Measurements from ENCODE around the gene KIF14. TPM values are rescaled to one million over a fixed set of nuclear protein-coding genes. Genes with fewer than 3 reads are reported as not detected.
"Not testable (repeated sequence)": the region's sequence is repeated elsewhere in the genome, so short reads cannot be mapped to it uniquely, and the experiment has no call there.

KIF14 gene
- polyA plus RNA-seq, 12 donors: 2.3 to 5.7 (median 4.1) TPM; not detected in 1

DNA sequence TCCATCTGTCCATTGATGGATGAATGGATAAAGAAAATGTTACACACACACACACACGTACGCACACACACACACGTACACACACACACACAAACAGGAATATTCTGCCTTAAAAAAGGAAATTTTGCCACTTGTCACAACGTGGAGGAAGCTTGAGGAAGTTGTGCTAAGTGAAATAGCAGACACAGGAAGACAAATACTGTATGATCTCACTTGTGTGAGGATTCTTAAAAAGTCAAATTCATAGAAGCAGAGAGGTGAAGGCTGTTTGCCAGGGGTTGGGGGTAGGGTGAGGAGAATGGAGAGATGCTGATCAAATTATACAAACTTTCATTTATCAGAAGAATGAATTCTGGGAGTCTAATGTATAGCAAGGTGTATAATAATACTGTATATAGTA is 73.2 kb downstream of the KIF14 start:
- DNase-seq: no peak

DNA sequence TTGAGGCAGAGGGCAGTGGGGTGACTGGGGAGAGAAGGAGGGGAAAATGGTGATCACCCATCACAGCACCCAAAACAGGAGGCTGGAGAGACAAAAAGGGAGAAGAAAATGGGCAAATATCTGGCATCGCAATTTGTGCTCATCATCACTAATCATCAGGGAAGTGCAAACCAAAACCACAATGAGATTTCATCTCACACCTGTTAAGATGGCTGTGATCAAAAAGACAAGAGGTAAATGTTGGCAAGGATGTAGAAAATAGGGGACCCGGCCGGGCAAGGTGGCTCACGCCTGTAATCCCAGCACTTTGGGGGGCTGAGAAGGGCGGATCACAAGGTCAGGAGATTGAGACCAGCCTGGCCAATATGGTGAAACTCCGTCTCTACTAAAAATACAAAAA is 74.0 kb downstream of the KIF14 start:
- DNase-seq: no peak

DNA sequence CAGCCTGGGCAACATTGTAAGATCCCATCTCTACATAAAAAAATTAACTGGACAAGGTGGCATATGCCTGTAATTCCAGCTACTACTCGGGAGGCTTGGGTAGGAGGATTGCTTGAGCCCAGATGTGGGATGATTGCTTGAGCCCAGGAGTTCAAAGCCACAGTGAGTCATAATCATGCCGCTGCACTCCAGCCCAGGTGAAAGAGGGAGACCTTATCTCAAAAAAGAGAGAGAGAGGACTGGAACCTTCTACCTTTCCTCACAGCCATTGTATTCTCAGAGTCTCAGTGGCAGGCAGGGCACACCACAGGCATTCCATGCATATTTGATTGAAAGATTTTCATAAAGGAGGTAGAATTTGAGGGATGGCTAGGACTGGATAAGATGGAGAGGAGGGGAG is 78.4 kb downstream of the KIF14 start:
- DNase-seq: no peak

DNA sequence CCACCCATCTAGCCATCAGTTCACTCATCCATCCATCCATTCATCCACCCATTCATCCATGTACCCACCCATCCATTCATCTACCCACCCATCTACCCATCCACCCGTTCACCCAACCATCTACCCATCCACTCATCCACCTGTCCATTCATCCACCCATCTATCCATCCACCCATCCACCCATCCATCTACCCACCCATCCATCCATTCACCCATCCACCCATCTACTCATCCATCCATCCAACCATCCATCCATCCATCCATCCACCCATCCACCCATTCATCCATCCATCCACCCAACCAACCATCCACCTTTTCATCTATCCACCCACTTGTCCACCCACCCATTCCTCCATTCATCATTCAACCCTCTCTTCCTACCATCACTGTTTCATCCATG is 80.3 kb downstream of the KIF14 start:
- DNase-seq: no peak

DNA sequence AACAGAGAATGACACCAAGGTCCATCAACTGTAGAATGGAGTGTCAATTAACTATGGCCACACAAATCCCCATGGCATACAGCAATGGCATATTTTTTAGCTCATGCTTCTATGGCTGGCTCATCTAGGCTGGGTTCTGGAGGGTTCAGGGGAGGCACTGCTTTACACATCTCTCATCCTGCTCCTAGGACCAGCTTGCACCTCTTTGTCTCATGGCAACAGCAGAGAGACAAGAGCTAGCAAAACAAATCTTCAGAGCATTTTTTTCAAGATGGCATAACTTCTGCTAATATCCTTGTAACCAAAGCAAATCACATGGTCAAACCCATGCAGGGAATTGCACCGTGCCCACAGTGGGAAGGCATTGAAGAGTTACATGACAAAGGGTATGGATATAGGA is 82.4 kb downstream of the KIF14 start:
- no peak for DNase-seq

DNA sequence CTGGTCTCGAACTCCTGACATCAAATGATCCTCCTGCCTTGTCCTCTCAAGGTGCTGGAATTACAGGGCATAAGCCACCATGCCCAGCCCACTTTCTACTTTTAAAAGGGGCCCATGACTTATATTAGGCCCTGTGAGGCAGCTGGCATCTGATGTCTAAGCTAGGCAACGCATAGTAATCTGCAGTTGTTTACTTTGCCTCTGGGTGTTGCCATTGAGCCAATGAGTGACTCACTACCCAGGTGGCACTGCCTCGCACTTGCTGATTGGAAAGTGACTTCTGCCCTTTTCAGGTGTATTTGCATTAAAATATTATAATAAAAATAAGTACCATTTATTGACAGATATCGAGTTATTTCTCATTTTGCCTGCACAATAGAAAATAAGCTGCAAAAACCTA is 84.9 kb downstream of the KIF14 start:
- no peak for DNase-seq

DNA sequence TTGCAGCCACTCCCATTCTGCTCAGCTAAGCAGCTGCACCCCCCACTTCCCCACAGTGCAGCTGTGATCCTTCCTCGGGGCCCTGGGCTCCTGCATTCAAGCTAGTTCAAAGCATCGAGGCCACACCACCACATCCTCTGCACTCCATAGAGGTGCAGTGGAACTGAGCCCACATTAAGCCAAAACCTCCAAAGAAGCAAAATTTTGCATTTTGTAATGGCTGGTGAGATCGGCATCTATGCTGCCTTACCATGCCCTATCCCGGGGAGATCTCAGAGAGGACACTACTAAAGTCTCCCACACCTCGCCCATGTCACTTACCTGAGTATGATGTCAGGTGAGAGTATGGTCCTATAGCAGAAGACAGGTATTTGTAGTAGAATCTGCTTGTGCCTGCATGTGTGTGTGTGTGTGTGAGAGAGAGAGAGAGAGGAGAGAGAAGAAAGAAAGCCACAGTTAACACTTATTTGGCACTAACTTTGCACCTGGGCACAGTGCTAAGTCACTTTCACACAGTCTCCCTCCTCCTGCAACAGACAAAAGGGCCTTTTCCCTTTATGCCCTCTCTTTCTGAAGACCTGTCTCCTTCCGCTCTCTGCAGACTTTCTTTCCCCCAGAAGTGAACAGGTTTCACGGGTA is 89.8 kb downstream of the KIF14 start:
- no peak for DNase-seq

DNA sequence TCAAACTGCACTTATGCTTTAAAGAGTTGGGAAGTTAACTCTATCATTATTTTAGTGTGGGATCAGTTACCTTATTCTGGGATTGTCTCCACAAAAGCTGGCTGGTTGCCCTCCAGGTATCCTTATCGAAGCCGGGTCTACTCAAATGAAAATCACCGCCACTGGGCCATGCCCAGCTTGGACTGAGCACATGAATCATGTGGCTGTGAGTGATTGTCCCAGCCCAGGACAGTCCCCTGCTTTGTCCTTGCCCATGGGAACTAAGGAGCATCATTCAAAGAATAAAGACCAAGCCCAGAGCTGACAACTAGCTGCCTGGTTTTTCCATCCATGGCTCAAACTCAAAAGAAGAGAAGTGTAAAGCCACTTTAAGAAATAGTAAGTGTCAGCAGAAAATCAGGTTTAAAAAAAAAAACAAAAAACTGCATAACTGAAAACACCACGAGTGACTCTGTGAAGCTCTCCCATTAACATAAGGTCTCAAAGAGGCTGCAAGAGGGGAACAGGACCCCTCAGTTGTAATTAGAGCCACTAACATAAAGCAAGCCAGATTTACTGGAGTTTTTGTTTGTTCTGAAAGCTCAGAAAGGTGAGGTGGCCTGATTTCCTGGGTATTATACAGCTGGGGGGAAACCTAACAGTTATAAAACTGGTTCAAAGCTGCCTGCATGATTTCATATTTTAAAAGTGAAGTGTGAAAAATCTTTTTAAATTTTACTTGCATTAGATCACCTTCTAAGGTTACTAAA is 91.5 kb downstream of the KIF14 start:
- DNase-seq: no peak

DNA sequence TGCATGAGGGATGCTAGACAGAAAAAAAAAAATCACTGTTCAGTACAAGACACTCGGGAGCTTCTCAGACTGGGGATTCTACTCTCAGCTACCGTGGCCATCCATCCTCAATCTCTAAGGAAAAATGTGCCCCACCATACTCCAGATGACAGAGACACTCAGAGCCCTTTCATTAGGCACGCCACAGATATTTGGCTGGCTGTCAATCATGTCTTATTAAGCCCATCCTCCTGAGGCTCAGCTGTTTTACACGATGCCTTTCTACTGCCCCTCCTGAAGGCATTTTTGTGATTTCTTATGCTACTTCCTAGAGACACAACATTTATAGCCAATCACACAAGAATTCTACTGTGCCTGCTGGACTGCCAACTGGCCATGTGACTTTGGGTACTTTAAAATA is 92.9 kb downstream of the KIF14 start:
- DNase-seq: no peak

DNA sequence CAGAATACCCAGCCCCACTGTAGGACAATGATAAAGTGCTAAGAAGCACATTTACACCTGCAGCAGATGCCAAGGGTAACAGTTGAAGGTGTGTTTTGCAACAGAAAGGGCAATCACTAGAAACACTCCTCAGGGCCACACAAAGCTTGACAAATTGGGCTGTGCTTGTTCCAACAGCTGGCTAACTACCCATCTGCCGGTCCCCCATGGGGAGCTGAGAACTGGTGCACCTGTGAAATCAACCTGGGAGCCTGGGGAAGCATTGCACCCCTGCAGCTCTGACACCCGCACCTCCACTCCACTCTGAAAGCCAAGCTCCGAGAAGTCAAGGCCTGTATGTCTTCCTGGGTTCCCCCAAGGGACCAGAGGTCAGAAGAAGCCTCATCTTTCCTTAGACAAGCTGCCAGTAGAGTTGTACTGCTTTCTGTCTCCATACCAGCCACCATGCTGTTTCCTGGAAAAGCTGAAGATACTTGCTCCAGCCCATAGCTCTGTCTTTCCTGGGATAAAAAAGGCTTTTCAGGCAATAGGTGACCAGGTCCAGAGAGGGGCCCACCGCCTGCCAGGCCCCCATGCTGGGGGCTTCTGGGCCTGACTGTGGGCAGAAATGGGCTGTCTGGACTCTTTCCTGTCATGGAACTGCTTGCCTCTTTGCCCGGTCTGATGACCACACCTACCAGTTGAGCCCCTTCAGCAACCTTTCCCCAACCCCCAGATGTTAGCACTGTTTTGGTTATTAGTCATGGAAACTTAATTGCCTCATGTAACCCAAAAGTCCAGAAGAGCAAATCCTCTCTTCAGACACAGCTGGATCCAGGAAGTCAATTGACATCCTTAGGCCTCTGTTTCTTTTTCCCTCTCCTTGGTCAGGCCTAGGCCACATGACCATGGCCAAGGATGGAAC is 93.6 kb downstream of the KIF14 start:
- no peak for DNase-seq

DNA sequence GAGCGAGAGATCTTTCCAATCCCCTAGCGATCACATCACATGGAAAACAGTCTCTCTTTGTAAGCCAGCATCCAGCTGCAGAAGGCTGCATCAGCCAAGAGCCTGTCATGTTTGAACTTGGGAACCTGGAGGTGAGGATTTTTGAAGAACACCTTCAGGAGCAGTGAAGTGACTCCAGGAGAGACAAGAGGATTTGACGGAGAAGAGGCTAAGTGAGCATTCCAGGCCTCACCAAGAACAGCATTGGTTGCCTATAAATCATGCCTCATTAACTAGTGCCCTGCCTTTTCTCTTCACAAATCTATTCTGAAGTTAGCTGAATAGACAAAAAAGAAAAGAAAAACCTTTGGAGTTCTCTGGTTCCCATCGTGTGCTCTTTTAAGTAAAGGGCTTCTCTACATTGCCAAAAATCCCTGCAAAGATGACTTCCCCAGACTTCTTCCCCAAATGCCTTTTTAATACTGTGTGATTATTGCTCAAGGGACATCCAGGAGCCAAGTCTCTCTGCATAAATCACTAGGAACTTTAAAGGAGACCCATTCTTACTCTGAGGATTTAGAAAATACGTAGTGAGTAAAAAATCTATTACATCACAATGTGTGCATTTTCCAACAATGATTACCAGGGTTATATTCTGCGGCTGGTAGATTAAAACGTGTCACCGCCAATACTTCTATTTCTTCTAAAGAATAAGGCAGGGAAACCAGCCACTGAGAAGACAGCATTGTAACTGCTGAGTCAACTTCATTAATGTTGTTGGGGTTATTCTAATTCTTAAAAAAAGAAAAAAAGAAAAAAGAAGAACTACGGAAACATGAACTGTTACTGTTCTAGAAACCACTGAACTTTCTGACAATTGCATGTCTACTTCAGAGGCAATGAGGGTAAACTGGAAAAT is 95.2 kb downstream of the KIF14 start:
- DNase-seq: peak; percentile 84

DNA sequence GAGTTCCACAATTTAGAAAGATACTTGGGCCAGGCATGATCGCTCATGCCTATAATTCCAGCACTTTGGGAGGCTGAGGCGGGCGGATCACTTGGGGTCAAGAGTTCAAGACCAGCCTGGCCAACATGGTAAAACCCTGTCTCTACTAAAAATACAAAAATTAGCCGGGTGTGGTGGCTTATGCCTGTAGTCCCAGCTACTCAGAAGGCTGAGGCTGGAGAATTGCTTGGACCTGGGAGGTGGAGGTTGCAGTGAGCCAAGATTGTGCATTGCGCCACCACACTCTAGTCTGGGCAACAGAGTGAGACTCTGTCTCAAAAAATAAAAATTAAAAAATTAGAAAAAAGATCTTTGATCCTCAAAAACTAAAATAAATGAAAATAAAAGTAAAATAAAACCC is 96.0 kb downstream of the KIF14 start:
- not testable (repeated sequence) for DNase-seq

DNA sequence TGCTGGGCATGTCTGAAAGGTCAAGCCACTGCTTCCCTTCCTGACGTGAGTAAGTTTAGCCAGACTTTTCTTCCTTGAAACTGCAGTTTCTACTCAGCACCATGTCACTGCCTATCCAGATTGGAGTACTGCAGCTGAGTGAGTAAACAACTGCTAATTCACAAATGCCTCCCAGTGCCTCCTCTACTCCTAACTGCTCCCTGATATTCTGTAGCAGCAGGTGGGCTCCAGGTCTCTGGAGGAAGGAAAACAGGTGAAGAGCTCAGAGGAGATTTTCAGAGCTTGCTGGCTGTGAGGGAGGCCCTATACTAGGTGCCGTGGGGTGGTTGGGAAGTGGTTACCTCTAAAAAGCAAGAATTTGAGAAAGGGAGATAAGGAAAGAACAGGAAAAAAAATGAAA is 96.5 kb downstream of the KIF14 start:
- DNase-seq: no peak

DNA sequence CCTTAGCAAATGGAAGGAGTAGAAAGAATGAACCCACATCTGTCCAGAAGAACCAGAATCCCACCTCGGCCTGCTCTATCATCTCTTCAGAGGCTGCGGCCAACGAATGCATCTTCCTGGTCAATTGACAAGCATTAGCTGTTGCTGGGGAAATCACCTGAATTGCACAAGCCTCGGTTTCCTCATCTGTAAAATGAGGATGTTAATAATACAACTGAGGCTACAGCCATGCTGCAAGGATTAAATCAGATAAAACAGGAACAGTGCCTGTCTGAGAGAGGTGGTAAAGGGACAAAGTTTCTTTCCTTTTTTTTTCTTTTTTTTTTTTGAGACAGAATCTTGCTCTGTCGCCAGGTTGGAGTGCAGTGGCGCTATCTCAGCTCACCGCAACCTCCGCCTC is 99.8 kb downstream of the KIF14 start:
- DNase-seq: no peak

DNA sequence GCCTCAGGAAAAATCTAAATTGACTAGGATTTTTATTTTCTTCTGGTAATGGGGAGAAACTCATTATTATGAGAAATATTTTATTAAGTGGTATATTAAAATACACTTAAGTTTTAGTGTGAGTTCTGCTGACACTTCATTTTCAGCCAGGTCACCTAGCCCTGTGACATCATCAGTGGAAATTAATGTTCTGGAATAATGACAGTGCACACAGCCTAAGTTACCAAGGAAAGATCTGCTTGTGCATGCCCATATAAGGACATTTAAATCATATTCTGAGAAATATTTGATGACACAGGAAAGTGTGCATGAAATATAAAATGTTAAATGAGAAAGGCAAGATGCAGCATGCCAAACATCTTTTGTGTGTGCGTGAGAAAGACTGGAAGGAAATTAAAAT is 102.0 kb downstream of the KIF14 start:
- no peak for DNase-seq

DNA sequence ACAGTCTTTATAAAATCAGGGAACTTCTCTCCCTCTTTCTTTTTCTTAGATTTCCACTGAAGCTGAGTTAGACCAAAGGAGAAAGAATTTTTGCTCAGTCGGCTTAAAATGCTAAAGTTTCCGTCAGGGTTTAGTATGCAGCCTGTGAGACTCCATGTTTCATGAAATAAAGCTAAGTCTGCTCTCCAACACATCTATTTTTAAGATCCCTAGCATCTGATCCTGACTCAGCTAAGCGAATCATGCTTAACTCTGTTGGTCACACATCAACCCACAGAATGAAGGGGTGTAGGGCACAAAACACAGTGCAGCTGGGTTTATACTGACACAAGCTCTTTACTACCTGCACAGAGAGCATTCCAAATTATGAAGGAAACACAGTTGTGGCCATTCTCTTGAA is 108.4 kb downstream of the KIF14 start:
- no peak for DNase-seq

DNA sequence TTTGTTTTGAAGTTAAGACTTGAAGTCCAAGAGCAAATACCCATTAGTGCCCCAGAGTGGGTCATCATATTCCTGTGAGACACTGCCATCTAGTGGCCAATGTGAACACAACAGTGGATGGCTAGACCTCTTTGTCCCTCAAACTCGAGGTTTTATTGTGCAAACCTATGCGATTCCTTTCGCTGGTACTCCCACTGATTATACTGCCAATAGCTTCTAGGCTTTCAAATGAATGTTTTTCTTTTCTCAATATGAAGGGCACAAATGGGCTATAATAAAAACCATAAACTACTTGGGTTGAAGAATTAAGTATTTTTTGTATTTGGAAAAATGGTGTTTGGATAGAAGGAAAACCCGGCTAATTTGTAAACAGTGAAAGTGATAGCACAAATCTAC is 110.3 kb downstream of the KIF14 start:
- peak; percentile 76 for DNase-seq

DNA sequence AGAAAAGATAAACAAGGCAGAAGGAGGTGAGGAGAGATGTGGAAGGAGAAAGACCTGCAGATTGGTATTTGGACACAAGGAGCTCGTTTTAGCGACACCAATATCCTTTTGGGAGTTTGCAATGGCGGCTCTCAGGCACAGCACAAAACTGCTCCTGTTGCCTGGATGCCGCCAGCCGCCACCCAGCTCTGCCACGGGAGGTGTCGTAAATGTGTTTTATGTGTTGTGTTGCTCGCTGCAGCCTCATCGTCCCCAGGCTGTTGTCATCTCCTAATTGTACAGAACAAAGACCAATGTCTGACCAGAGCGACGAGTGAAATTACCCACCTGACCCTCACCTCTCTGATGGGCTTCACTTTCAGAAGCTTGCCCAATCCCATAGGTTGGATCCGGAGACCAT is 114.1 kb downstream of the KIF14 start:
- DNase-seq: no peak

DNA sequence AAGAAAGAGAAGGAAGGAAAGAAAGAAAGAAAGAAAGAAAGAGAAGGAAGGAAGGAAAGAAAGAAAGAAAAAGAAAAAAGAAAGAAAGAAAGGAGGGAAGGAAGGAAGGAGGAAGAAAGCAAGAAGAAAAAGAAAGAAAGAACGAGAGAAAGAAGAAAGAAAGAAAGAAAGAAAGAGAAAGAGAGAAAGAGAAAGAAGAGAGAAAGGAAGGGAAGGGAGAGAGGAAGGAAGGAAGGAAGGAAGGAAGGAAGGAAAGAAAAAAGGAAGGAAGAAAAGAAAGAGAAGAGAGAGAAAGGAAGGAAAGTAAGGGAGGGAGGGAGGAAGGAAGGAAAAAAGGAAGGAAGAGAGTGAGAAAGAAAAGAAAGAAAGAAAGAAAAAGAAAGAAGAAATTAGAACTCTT is 115.3 kb downstream of the KIF14 start:
- DNase-seq: no peak

All from muscle of arm (tissue), 12 donors.